GM18502 (cell line): Measurements from ENCODE around the gene TBC1D7.
A peak's percentile ranks its signal among the peaks of the same experiment; 100 is the strongest.
"Not testable (repeated sequence)": the region's sequence is repeated elsewhere in the genome, so short reads cannot be mapped to it uniquely, and the experiment has no call there.

Experiments
- ATAC-seq: cut with Tn5 transposase; IDR thresholded peaks from one replicate; pipeline ENCODE4 v1.9.1; 2021; ENCODE audit warnings: mild to moderate bottlenecking; ENCODE audit not compliant: unreplicated experiment, poor library complexity

The TBC1D7 gene

GRCh38 chr6:13326031-13326586 is 2.2 kb downstream of the TBC1D7 start:
- ATAC-seq: not testable (repeated sequence)

DNA sequence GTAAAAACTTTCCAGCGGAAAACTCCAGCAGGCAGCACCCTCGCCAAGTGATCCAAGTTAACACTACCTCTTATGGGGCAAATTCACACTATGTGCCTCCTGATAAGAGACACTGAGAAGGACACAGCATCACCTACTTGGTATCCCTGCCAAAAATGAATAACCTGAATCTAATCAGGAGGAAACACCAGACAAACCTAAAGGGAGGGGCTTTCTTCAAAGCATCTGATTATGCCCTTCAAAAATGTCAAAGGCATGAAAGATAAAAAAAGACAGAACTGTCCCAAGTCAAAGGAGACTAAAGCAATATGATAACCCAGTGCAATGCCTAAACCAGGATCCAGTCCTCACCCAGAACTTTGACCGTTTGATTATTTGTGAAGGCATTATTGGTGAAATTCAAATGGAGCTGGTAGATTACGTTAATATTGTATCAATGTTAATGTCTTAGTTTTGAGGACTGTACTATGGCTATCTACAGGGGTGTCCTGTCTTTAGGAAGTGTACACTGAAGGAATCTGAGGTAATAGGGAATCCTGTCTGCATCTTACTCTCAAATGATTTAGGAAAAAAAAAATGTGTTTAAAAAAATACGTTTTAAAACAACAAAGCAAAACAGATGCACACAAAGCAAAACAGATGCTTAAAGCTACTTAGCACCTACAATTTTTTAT is 8.3 kb downstream of the TBC1D7 start:
- ATAC-seq: no peak

- ATAC-seq: no peak
Observed at GRCh38 chr6:13318821-13319220, 9.5 kb downstream of the TBC1D7 start.

DNA sequence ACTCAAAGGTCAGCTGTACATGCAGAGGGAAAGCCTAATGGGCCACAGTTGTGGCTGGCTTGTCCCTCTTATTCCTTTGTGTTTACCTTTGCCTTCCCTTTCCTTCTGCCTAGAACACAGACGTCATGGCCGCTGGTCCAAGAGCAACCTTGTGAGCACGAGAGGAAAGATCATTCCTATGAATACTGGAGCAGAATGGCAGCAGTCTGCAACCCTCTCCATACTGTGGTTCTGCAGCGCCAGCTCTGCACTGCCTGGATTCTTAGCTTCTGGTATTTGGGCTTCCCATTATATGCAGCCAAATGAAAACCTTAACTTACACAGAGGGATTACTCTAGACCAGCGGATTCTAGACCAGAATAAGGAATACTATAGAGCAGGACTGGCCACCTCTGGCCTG is 12.4 kb downstream of the TBC1D7 start:
- ATAC-seq: no peak

DNA sequence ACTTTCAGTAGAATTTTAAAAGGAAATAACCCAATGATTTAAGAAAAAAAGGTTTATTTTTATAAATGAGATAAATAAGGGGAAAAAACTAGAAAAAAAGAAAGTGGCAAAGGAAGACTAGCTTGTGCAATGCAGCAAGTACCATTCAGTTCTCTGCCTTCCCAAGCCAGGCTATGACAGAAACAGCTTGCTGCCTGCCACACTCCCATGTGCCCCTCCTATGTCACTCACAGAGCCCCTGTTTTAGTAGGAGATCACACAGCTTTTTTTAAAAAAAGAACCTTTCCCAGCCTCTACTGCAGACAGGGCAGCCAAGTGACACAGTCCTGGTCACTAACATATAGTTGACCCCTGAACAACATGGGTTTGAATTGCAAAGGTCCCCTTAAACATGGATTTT is 13.5 kb downstream of the TBC1D7 start:
- ATAC-seq: no peak

GRCh38 chr6:13311155-13311554 is 17.2 kb downstream of the TBC1D7 start:
- ATAC-seq: no peak

DNA sequence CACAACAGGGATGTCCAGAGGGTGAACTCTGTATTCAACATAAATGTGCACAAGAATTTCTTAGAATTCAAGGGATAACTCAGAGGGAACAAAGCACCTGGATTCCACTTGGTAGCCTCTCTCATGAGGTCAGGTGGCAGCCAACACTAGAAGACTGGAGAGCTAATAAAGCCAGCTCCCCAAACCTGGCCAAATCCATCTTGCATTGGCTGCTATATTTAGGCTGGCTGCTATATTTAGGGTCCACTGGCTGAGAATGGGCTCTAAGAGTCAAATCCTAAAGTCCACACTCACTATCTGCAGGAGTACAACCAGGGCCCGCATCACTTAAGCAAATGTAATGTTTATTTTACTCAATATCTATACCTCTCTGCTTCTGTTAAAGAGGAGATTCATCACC is 20.0 kb downstream of the TBC1D7 start:
- no peak for ATAC-seq

DNA sequence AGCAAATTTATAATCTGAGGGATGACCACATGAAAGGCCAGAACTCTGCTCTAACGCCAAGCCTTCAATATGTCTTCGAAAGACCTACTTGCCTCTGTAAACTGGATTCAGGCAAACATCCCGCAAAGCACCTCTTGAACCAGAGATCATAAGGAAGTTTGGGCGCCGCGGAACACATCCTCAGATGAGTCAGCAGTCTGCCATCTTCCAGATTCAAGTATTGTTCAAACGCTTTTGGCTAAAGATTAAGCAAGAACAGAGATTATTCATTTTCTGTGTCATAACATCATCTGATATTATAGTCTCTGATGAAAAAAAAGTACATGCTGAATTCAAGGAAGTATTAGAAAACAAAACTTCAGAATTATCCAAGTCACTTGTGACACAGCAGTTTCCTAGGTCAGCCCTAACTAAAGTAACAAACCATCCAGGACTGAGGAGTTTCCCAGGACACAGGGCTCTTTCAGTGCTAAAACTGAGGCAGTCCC is 20.8 kb downstream of the TBC1D7 start:
- no peak for ATAC-seq

DNA sequence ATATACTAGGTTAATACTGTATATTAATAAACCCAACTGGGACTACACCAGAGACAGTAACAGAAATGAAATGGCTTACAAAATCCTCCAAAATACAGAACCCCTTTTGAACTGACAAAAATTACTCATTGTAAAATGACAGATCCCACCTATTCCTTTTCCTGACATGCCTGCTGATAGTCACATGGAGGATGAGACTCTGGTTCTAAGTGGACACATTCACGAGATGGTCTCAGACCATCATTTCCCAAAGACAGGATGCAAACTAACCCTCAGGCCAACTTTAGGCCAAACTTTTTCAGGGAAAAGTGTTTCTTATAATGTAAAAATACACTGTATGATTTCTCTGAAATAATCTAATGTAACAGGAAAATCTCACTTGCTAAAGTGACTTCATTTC is 22.5 kb downstream of the TBC1D7 start:
- no peak for ATAC-seq

GRCh38 chr6:13305288-13305687 is 23.0 kb downstream of the TBC1D7 start:
- ATAC-seq: no peak

DNA sequence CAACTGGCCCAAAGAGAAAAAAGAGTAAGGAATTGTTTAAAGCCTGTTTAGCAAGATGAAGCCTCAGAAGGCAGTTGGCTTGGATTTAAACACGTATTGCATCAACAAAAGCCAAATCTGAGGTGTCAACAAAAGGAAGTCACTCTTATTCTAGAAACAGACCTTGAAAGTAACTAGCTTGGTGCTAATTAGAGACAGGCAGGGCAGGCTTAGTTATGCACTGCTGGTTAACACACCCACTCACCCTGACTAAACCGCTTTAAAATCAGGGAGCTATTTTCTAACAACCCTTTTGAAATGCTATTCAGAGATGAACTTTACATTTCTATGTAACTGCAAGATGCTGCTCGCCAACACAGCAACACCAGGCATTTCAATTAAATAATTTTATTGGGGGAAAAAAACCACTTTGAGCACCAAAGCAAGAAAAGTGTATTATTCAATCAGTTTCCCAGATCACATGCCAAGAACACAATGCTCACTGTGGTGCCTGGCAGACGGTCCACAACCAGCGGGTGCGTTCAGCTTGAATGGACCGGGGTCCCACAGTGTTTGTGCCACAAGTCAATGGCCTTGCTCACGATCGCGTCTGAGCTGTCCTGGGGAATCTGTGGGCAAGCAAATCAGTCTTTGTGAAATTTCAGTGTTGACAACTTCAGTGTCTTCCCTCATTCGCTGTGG is 23.6 kb downstream of the TBC1D7 start:
- ATAC-seq: no peak

DNA sequence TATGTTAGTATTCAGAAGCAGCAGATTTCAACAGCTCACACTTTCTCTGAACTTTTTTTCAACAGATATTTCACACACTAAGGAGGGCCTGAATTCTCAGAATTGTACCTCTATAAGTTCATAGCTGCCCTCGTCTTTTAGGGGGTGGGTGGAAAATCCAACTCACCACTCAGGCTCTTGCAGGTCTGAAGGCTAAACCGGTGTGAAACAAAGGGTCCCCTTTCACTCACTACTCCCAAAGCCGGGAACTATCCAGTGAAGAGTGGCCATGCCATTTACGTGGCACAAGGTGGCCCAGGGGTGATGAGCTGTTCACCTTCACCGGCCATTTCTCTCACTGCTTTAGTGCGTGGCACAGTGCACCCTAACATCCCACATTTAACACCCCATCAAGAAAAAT is 24.2 kb downstream of the TBC1D7 start:
- no peak for ATAC-seq

GRCh38 chr6:13303668-13304017 is 24.7 kb downstream of the TBC1D7 start:
- peak; percentile 60 for ATAC-seq

GRCh38 chr6:13302751-13303667 is 25.3 kb downstream of the TBC1D7 start:
- peak; percentile 81 for ATAC-seq

DNA sequence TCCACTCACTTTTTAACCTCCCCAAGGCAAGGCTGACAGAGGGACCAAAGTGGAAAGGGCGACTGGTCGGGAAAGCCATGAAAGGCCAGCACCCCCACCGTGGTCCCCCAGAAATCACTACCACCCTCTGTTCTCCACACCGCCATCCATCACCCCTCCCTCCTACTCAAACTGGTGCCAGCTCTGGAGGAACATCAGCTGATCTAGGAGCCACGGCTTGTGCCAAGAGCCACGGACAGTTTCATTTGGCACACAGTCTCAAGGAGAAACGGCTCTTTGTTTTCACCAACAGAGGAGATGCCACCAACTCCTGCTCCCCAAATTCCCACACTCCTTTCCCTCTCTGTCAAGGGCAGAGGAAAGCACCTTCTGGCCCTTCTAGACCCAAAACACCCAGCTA is 26.0 kb downstream of the TBC1D7 start:
- ATAC-seq: no peak

DNA sequence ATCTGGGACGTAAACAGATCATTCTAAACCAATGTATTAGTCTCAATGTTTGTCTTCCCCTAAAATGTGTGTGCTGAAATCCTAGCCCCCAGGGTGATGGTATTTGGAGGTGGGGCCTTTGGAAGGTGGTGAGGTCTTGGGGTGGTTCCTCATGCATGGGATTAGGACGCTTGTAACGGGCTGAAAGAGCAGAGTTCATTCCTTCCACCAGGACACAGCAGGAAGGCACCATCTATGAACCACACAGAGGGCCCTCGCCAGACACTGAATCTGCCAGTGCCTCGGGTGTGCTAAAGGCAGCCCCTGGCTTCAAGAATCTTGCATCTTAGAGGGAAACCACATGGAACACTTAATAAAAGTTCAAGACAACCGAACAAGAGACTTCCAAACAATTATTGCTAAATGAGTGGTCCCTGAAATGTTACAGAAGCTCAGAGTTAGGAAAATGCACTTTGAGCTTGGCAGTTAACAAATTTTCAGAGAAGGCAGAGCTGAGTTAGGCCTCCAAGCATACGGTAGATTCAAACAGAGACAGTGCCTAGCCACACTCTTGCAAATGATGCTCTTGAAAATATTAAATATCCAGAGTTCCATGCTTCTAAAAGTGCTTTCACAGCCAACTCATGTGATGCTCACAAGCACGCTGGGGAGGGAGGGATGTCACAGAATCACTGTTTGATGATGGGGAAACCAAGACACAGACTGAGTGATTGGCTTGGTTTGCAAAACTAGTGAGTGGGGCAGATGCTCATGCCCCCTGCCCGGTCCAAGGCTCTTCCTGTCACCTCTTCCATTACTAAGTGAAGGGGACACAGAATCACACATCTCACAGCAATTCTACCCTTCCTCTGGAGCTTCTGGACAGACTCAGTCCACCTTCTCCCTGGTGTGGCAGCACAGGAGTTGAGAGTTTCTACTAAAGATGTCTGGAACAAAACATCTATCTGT is 27.4 kb downstream of the TBC1D7 start:
- no peak for ATAC-seq

DNA sequence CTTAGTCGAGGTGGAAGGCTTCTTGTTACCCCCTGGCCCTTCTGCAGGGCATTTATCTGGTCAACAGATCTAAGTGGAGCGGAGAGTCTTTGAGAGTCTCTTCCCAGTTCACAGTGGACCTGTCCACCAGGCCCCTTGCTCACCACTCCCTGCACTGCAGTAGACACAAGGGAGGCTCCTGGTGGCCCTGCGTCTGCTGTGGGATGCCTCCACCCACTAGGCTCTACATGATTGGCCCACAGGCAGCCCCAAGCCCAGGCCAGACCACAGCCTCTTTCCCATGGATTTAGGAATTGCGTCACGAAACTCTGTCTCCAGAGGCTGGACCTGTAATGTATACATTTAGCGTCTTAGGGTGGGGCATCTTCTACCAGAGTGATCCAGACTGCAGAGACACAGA is 28.4 kb downstream of the TBC1D7 start:
- no peak for ATAC-seq

DNA sequence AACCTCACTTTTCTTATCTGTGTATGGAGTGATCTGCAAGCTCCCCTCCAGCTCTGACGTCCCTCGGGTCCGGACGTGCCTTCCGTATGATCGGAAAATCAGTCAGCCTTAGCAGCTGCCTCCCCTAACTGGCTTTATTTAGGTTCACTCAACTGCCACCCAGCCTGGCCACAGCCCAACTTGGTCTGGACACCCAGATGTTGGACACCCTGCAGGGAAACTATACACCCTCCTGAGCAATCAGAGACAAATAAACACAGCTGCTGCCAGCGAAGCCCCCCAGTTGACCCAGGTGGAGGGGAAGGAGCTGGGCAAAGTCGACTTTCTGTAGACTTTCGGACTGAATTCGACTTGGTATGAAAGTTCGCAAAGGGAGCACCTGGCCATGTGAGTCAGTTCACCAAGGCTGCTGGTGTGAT is 28.9 kb downstream of the TBC1D7 start:
- ATAC-seq: no peak

- ATAC-seq: no peak
Observed at GRCh38 chr6:13298446-13298845, 29.9 kb downstream of the TBC1D7 start.

- no peak for ATAC-seq
Observed at GRCh38 chr6:13297391-13297790, 30.9 kb downstream of the TBC1D7 start.
